NCI-H82 treated with DMSO at 0.1 percent for 48 hours (cell line): ENCODE measurements around the gene UHRF2.
"Not testable (repeated sequence)": the region's sequence is repeated elsewhere in the genome, so short reads cannot be mapped to it uniquely, and the experiment has no call there.

Source experiments
- DNase-seq: peaks from one replicate; lab custom pipeline; 2025; ENCODE audit not compliant: unreplicated experiment; lab: John Stamatoyannopoulos, UW

UHRF2 gene

DNA sequence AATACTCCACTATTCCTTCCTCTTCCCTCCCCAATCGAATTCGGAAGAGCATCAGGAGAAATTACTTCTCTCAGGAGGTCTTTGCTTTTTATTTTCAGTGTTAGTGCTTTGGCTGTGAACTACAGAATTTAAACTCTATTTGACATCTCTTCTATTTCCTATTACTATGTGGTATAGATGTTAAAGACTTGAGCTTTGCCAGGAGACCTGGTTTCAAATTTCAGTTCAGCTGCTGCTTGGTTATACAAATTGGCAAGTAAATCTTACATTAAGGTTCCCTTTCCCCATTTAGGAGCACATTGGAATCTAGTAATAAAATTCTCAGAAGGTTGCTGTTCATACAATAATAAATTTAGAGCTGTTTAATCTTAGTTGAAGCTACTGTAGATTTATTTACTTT, 13.1 kb downstream of the UHRF2 start:
- no peak for DNase-seq

DNA sequence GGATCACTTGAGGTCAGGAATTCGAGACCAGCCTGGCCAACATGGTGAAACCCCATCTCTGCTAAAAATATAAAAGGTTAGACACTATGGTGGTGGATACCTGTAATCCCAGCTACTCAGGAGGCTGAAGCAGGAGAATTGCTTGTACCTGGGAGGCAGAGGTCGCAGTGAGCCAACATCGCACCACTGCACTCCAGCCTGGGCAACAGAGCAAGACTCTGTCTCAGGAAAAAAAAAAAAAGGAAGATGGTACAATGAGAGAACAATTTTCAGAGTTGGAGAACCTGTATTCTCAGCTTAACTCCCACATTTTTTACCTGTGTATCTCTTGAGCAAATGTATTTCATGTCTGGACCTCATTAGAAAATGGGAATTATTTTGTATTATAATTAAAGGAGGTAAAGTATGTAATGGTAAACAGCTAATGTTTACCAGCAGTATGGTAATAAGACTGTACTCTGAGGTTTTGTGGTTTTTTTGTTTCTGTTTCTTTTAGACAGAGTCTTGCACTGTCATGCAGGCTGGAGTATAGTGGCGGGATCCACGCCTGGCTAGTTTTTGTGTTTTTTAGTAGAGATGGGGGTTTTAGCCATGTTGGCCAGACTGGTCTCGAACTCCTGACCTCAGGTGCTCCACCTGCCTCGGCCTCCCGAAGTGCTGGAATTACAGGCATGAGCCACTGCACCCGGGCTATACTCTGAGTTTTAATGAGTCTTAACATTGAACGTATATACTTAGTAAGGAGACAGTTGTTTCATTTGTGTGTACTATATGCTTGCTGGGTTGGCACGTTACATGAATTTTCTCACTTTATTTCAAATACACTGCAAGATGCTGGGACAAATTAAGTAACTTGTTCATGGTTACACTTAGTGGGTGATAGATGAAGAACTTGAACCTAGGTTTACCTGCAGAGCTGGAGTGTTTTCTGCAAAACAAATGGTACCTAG, 16.2 kb downstream of the UHRF2 start:
- DNase-seq: no peak

DNA sequence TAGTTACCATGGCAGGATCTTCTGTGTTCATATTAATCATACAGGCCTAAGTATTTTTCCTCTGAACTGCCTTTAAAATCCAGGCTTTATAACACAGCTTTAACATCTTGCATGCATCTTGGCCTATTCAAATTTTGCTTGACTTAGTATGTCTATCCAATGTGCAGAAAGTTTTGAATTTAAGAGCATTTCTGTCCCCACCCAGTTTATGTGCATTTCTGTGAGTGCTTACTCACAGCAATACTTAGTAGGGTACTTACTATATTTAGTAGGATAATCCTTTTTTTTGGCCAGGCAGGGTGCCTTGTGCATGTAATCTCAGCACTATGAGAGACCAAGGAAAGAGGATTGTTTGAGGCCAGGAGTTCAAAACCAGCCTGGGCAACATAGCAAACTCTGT, 18.0 kb downstream of the UHRF2 start:
- DNase-seq: no peak

DNA sequence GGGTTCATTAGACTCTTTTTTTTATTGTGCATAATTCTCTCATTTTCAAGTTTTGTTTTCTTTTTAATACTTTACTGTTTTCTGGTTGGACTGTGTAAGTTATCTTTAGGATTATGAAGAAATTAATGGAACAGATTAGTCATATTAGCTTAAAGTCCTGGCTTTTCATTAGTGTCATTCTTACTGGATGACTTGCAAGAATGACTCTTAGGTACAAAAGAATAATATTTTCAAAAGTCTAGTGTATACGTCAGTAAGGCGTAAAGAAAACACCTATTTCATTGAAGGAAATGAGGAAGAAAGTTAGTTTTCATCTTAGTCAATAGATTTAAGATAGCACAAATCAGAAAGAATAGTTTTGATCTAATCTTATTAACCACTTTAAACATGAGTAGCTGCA, 20.4 kb downstream of the UHRF2 start:
- no peak for DNase-seq

DNA sequence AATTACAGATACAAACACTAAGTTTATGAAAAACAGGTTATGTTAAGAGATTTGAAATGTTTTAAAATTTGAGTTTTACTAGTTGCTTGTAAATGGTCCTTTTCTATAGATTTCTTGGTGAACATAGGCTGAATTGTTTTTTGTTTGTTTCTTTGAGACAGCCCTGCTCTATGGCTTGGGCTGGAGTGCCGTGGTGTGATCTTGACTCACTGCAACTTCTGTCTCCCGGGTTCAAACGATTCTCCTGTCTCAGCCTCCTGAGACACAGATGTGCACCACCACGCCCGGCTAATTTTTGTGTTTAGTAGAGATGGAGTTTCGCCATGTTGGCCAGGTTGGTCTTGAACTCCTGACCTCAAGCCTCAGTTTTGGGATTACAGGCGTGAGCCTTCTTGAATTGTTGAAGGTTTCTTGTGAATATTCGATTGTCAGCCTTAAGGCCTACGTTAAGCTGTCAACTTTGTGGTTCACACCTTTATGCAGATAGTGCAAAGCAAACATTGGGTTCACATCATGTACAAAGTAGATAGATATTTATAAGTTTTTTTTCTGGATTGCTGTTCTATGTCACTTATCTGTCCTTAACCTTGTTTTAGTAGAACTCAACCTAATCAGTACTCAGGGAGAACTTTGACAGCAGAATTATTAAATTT, 26.2 kb downstream of the UHRF2 start:
- DNase-seq: no peak

DNA sequence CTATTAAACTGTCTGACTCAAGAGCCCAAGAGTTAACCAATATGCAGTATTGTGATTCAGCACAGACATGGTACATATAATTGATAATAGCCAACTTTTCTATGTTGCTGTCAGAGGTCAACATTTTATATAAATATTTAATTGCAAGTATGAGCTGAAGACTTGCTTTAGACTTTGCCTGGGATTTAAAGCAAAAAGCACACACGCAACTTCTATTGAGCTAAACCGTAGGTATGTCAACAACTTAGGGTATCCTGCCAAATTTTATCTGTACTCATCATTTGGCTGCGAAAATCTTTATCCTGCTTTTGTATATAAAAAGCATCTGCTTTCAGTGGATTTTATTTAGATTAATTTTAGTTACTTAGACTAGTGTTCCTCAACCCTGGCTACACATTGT, 27.4 kb downstream of the UHRF2 start:
- no peak for DNase-seq

DNA sequence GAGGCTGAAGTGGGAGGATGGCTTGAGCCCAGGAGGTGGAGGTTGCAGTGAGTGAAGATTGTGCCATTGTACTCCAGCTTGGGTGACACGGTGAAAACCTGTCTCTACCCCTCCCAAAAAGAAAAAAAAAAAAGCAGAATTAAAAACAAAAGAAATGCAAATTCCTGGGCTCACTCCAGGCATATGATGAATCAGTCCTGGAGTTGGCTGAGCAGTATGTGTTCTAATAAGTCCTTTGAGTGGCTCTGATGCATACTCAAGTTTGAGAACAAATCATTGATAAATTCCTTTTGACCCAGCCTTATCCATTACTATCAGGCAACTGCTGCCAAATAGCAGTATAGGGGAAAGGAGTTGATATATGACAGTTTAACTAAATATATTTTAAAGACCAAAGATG, 28.3 kb downstream of the UHRF2 start:
- no peak for DNase-seq

DNA sequence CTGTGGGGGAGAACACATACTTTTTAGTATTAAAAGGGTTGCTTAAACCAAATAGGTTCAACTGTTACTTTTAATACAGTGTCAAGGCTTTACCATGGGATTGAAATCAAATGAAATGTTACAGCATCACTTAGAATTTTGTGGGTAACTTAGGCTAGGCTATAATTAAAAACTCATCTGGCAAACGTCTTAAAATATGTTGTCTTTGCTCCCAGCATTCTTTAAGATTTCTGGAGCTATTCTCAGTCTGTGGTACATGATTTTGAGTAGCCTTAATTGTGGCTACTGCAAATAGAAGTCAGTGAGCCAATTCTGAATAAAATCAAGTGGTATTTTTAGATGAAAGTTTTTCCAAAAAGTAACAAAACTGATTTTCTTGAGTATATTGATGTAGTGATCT, 30.7 kb downstream of the UHRF2 start:
- no peak for DNase-seq

DNA sequence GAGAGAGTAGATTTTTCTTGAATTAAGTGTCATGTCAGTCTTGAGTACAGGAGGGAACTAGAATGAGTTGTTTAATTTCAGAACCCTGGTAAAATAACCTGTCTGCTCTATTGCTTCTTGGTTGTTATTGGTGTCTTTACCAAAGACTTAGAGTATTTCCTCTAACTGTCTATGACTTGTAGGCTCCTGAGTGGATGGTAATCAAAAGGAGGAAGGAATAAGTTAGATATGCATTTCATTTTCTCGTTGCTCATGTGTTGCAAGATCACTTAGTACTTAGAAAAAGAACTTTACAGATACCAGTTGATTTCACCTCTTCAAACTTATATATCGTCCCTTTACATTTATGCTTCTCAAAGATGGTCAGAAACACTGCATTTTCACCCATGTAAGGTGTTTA, 31.1 kb downstream of the UHRF2 start:
- no peak for DNase-seq

DNA sequence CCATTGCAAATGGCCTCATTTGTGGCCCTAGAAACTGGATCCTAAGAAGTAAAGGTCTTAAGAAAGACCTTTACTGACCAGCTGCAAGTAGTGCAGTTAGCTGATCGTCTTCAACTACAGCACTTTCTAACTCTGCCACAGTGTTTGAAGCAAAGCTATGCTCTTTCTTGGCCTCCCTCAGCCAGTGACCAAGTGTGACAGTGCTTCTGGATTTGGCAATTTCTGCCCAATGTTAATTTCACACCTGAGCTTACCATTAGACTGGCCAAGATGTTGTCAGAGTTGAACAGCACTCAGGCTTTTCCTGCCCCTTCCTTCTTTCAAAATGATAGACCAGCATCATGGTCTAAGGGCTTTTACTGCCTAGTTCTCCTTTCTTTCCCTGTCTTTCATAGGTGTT, 36.1 kb downstream of the UHRF2 start:
- DNase-seq: no peak

DNA sequence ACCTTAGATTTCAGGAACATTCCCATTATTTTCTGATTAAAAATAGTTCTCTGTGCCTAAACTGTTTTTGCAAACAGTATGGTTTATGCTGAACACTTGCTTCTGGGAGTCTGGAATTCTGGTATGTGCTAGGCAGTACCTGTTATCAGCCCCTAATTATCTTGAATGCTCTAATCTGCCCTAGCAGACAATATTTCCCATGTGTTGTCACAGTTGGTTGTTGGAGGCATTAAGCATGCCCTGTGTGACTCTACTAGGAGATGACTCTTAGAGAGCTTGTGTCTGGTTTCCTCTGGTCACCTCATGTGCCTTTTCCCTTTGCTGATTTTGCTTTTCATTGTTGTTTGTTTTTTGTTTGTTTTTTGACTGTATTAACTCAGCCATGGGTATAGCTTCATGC, 36.6 kb downstream of the UHRF2 start:
- no peak for DNase-seq

DNA sequence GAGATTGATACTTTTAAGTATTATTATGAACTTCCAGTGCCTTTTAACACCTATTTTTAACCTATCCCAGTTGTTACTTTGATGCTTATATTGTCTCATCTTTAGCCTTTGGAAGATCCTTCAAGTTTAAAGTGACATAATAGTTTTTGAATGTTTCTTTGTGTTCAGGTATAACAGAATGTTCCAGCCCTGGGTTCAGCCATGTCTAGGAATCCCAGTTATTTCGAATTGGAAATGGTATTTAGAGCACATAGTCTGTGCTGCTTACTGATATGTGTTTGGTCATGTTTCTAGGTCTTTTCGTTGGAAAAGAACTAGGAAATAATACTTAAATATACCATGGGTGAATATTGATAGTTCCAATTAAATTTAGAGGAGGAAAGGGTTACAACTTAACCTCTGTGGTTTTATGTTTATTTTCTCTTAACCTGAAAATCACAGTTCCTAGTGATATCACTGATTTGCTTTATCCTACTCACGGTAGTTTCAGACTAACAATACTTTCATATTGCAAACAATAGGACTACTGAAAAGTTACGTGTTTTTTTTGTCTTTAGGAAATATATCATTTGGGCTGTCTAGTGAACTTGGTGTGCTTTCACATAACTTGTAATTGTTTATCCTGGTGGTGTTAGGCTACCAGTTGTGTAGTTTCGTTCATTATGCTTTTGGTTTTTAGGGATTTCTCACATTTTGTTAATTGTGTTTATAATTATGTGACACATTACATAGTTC, 37.8 kb downstream of the UHRF2 start:
- DNase-seq: no peak

DNA sequence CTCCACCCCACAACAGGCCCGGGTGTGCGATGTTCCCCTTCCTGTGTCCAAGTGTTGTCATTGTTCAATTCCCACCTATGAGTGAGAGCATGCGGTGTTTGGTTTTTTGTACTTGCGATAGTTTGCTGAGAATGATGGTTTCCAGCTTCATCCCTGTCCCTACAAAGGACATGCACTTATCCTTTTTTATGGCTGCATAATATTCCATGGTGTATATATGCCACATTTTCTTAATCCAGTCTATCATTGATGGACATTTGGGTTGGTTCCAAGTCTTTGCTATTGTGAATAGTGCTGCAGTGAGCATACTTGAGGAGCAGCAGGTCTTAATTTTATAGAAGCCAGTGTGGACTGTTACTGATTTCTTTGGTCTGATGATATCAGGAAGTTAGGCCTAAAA, 42.3 kb downstream of the UHRF2 start:
- not testable (repeated sequence) for DNase-seq

DNA sequence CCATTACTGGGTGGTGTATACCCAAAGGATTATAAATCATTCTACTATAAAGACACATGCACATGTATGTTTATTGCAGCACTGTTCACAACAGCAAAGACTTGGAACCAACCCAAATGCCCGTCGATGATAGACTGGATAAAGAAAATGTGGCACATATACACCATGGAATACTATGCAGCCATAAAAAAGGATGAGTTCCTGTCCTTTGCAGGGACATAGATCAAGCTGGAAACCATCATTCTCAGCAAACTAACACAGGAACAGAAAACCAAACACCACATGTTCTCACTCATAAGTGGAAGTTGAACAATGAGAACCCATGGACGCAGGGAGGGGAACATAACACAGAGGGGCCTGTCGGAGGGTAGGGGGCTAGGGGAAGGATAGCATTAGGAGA, 45.7 kb downstream of the UHRF2 start:
- DNase-seq: not testable (repeated sequence)

DNA sequence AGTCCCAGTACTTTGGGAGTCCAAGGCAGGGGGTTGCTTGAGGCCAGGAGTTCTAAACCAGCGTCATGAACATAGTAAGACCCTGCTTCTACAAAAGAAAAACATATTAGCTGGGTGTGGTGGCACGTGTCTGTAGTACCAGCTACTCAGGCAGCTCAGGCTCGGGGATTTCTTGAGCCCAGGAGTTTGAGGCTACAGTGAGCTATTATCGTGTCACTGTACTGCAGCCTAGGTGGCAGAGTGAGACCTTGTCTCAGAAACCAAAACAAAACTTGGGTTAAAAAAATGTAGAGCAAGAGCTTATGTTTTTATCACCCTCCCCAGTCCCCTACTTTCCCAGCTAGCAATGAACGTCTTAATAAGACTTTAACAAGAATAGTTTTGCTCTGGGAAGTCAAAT, 46.7 kb downstream of the UHRF2 start:
- DNase-seq: no peak

DNA sequence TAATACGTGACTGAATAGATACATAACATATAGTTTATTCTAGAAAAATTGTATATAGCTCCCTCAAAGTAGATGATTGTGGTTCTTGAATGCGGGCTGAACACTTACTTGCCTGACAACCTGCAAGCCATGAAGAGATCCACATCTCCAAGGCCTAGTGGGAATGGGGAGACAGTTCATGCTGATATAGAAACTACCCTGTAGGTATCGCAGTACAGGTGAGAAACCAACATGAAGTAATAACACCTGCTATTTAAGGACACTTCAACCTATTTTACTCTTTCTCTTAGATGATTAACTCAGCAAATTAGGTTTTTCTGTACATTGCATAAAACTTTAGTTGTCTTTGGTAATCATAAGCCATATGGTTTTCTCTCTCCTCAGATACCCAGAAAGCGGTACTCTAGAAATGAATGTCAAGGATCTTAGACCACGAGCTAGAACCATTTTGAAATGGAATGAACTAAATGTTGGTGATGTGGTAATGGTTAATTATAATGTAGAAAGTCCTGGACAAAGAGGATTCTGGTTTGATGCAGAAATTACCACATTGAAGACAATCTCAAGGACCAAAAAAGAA, 47.3 kb downstream of the UHRF2 start:
- DNase-seq: no peak

DNA sequence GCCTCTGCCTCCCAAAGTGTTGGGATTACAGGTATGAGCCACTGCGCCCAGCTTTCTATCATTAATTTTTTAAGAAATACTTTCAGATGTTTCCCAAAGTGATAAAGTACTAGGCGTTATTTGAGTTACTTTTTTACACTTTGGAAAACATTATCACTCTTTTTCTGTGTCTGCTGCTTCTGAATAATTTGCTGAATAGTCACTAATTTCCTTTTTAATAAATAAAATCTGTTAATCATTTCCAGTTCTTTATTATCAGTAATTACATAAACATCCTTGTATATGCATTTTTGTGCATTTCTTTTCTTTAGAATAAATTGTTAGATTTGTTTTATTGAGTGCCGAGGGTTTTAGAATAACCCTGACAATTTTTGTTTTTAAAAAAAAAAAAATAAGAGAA, 48.6 kb downstream of the UHRF2 start:
- DNase-seq: no peak

DNA sequence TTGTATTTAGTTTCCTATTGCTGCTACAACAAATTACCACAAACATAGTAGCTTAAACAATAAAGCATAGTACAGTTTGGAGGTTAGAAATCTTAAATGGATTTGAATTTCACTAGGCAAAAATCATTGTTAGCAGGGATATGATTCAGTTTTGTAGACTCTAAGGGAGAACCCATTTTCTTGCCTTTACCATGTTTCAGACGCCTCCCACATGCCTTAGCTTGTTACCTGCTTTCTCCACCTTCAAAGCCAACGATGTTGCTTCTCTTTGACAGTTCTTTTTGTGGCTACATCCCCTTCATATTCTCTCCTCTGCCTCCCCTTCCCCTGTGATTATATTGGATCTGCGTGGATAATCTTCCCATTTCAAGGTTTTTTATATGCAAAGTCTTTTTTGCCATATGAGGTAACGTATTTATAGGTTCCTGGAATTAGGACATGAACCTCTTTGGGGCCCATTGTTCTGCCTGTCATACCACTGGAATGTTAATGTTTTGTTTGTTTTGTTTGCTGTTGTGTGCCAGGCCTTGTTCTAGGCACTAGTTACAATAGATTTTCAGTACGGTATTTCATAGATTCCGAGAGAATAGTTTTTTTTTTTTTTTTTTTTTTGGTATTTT, 54.1 kb downstream of the UHRF2 start:
- DNase-seq: no peak

DNA sequence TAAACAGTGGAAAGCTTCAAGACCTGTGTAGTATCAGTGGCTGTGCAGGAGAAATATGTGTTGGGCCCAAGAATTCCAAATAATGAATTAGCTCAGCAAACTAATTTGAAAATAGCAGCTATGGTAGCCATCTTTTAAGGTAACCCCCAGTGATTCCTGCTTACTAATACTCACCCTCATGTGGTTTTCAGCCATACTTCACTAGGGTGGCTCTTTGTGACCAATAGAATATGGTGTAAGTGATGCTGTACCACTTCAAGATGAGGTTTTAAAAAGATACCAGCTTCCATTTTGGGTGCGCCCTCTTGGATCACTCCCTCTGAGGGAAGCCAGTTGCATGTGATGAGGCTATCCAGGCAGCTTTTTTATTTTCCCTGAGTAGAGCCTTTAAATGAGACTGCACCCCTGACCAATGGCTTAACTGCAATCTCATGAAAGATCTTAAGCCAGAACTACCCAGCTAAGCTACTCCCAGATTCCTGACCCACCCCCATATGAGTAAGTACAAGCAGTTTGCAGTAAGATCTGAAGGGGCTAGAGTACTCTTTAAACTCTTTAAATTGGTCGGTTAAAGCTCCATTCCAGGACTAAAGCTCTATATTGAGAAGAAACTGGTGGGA, 58.3 kb downstream of the UHRF2 start:
- DNase-seq: peak; percentile 15

DNA sequence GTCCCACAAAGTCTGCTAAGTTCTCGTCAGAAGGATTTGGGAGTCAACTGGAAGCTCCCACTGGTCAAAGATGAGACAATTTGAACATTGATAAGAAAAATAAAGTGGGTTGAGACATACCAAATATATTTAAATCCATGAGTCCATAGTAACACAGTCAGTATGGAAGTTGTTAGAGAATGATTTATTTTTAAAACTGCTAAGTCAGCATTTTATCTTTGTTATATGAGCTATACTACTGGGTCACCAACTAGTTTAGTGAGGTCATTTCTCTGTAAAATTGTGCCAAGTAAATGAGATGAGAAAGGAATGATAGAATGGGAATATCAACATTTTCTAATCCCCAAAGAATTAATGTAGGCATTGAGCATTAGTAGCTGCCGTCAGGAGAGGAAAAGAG, 60.2 kb downstream of the UHRF2 start:
- no peak for DNase-seq

DNA sequence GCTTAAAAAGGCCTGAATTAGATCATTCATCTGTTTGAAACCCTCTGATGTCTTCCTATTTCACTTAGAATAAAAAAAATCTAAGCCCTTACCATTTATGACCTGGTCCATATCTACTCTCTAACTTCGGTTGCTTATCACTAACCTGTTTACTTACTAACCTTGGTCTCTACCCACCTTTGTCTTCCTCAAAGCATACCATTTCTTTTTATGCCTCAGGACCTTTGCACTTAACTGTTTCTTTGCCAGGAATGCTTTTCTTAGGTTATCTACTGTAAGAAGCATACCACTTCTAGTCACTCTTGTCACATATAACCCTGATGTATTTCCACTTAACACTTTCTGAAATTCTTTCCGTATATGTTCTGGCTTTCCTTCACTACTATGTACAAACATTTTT, 67.0 kb downstream of the UHRF2 start:
- DNase-seq: no peak
